Endothelial cell (in vitro differentiated cells): ENCODE results near the gene NEDD9. TPM values are rescaled to one million over a fixed set of nuclear protein-coding genes. Genes with fewer than 3 reads are reported as not detected.

Experiments used
- DNase-seq: peaks from one replicate; pipeline ENCODE4 v3.0.0; 2021; ENCODE audit warnings: low spot score
- H3K27ac Mint-ChIP-seq: one replicate; pipeline ENCODE4 v1.8.0; 2021; ENCODE audit warnings: mixed read lengths, inconsistent platforms; ENCODE audit not compliant: unreplicated experiment
- H3K27me3 Mint-ChIP-seq: one replicate; pipeline ENCODE4 v1.8.0; 2021; ENCODE audit warnings: mild to moderate bottlenecking, moderate library complexity, mixed read lengths, inconsistent platforms; ENCODE audit not compliant: unreplicated experiment
- H3K36me3 Mint-ChIP-seq: one replicate; pipeline ENCODE4 v1.8.0; 2021; ENCODE audit warnings: mild to moderate bottlenecking, low read depth, mixed read lengths, inconsistent platforms; ENCODE audit not compliant: unreplicated experiment
- H3K4me1 Mint-ChIP-seq: one replicate; pipeline ENCODE4 v1.8.0; 2021; ENCODE audit warnings: mild to moderate bottlenecking, mixed read lengths, inconsistent platforms; ENCODE audit not compliant: unreplicated experiment
- H3K4me3 Mint-ChIP-seq: one replicate; pipeline ENCODE4 v1.8.0; 2021; ENCODE audit warnings: mild to moderate bottlenecking, mixed read lengths, inconsistent platforms; ENCODE audit not compliant: unreplicated experiment
- H3K9me3 Mint-ChIP-seq: one replicate; pipeline ENCODE4 v1.8.0; 2021; ENCODE audit warnings: mixed read lengths, inconsistent platforms; ENCODE audit not compliant: unreplicated experiment
- total RNA-seq: library from RNA; stranded (reverse); fragmentation: NEBNext Ultra II Directional; extraction: Animal tissue kit (Norgen Biotek cat#: 25700); gene quantifications from one replicate; pipeline ENCODE4 v1.2.1, GENCODE V29; 2021; ENCODE audit not compliant: unreplicated experiment
- TF ChIP-seq, protein P1 (sequence below): fragments of 200-600 bp; sonication (generic); IDR thresholded peaks from one replicate; pipeline ENCODE4 v1.5.0; 2021; ENCODE audit warnings: antibody characterized with exemption; ENCODE audit not compliant: unreplicated experiment

The NEDD9 gene
- total RNA-seq, 1 donor from 2014 or later: 3.2 TPM

DNA sequence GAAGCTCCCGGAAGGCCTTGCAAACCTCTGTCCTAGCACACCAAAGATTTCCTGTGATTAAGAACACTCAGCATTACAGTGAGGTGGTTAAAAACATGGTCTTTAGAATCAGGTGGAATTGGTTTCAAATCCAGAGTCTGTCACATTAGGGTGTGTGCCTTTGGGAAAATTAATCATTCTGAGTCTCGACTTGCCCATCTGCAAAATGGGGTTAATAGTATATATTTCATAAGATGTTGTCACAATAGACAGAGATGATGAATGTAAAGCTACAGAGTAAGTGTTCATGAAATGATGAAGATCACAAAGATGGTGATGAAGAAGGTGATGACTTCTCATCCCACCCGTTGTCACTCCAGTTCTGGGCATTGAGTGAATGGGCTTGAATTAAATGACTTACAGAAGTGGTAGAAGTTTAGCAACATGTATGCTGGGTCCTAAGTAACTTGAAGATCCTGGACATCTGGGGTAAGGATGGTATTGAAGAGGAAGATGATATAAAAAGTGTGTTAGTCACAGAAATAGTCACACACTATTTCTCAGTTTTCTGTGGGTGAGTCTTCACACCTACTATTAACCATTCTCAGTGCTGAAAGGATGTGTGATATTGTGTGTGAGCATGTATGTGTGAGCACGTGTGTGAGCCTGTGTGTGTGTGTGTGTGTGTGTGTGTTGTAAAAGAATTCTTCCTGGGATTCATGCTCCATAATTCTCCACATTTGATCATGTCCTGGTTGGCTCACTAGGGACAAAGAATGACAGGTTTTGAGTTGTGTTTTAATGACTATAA is 28.0 kb upstream of the NEDD9 start:
- no peak overlapping the region for H3K27ac Mint-ChIP-seq
- no peak for DNase-seq

DNA sequence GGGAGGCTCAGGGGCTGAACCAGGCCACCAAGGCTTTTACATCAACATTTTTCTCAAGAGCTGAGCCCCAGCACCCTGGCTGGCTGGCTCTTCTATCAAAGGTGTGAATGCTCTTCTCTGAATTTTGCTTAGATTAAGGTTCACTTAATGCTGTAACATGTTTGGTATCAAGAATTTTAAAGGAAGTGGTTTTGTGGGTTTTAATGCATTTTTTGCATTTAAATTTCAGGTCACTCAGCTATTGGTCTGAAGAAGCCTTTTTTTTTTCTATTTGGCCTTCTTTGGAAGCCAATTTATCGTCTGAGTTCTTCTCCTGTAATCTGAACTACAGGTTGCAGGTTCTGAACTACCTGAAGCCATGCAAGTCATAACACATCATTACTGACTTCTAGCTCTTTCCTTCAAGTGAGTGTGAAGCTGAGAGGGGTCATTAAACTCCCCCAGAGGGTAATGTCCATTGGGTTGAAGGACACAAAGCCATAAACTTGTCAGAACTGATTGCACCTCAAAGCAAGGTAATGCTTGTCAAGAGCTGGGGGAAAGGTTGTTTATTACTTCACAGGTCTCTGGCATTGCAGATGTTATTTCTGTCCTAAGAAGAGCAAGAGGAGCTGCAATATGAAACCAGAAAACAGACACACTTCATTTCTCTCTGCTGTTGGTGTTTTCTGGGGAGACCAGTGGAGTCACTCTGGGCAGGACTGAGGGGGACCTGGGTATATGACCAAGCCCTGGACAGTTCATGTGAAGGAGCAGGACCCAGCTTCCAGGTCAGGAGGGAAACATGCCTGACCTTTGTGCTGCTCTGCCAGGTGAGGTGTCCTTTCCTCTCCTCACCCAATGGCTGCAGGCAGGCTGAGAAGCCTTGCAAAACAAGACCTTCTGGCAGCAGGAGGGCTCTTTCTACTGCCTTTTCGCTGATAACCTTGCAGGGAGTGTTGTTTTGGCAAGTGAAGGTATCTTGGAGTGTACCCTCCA is 26.1 kb upstream of the NEDD9 start:
- no peaks in the 10 kb centered on the region for H3K9me3 Mint-ChIP-seq
- TF ChIP-seq, protein P1, sequence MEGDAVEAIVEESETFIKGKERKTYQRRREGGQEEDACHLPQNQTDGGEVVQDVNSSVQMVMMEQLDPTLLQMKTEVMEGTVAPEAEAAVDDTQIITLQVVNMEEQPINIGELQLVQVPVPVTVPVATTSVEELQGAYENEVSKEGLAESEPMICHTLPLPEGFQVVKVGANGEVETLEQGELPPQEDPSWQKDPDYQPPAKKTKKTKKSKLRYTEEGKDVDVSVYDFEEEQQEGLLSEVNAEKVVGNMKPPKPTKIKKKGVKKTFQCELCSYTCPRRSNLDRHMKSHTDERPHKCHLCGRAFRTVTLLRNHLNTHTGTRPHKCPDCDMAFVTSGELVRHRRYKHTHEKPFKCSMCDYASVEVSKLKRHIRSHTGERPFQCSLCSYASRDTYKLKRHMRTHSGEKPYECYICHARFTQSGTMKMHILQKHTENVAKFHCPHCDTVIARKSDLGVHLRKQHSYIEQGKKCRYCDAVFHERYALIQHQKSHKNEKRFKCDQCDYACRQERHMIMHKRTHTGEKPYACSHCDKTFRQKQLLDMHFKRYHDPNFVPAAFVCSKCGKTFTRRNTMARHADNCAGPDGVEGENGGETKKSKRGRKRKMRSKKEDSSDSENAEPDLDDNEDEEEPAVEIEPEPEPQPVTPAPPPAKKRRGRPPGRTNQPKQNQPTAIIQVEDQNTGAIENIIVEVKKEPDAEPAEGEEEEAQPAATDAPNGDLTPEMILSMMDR: no peak
- no peaks in the 10 kb centered on the region for H3K27me3 Mint-ChIP-seq
- H3K4me3 Mint-ChIP-seq: no peak overlapping the region
- H3K27ac Mint-ChIP-seq: no peak overlapping the region
- no peaks in the 10 kb centered on the region for H3K4me1 Mint-ChIP-seq
- no peaks in the 10 kb centered on the region for H3K36me3 Mint-ChIP-seq
- no peak for DNase-seq

More for the DNA sequence above, 28.0 kb upstream of the NEDD9 start:
- Mint-ChIP-seq H3K4me1 (no peaks in the 10 kb centered on the region), H3K9me3 (no peaks in the 10 kb centered on the region), H3K4me3 (no peak overlapping the region), H3K36me3 (no peaks in the 10 kb centered on the region), H3K27me3 (no peaks in the 10 kb centered on the region)
- TF ChIP-seq, protein P1: no peak

DNA sequence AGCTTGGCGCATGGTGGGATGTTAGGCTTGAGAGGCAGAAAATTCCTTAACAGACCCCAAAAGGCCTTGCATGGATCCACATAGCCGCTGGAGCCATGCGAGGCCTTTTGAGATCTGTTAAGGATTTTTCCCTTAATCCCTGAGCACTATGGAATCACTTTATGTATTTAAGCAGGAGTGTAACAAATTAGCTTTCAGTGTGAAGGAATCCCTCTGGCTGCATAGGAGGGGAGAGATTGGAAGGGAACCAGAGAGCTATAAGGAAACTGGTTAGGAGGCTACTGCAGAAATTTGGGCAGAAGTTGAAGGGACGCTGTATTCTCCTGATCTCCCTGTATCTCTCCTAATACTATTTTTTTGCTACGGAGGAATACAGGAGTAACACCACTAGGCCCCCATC is 23.1 kb upstream of the NEDD9 start:
- no peak for DNase-seq
- Mint-ChIP-seq H3K36me3 (no peaks in the 10 kb centered on the region), H3K4me1 (no peaks in the 10 kb centered on the region), H3K27ac (no peak overlapping the region), H3K9me3 (no peaks in the 10 kb centered on the region), H3K27me3 (no peaks in the 10 kb centered on the region), H3K4me3 (no peak overlapping the region)
- TF ChIP-seq, protein P1: no peak

DNA sequence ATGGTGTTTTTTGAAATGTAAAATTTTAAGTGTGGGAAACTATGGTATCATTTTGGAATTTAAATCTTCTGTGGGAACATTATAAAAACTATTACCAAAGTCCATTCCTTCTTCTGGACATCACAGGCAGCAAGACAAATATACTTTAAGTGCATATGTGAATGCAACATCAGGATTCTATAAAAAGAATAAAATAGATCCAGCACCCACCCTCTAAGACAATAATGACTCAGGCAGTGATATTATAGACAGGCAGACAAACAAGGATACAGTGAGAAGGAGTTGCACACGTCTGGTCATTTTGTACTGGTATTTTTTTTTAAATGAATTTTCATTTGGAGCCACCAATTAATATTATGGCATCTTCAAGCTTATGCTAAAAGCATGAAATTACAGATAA is 21.1 kb upstream of the NEDD9 start:
- H3K9me3 Mint-ChIP-seq: no peaks in the 10 kb centered on the region
- no peaks in the 10 kb centered on the region for H3K27me3 Mint-ChIP-seq
- no peaks in the 10 kb centered on the region for H3K4me1 Mint-ChIP-seq
- TF ChIP-seq, protein P1: no peak
- no peak overlapping the region for H3K4me3 Mint-ChIP-seq
- H3K36me3 Mint-ChIP-seq: peaks cover 3% of the 10 kb centered on the region
- H3K27ac Mint-ChIP-seq: no peak overlapping the region
- no peak for DNase-seq
